ENCODE measurements around the gene AMBN. TPM values are rescaled to one million over a fixed set of nuclear protein-coding genes. Genes with fewer than 3 reads are reported as not detected.

The AMBN gene
- total RNA-seq (not detected), polyA plus RNA-seq (not detected)
- long read RNA-seq, donor 1: 0 reads
- long read RNA-seq, donor 2: 0 reads
- long read RNA-seq, donor 3: 0 reads
- long read RNA-seq, donor 4: 0 reads
- long read RNA-seq, donor 5: 0 reads
- long read RNA-seq, donor 6: 0 reads
- long read RNA-seq, donor 7: 0 reads
- long read RNA-seq, donor 8: 0 reads
- long read RNA-seq, donor 9: 0 reads
- long read RNA-seq, donor 10: 0 reads

- no peak for TF ChIP-seq POLR2A (IDR thresholded peaks at IDR 0.05)
- no peak for TF ChIP-seq CTCF (IDR thresholded peaks at IDR 0.05)
- Histone ChIP-seq H3K36me3 (replicated peaks in 1 of 2) (no peaks in the 10 kb centered on the region), H3K27me3 (peaks cover 7% of the 10 kb centered on the region), H3K4me1 (replicated peaks in 1 of 2) (no peaks in the 10 kb centered on the region), H3K27ac (no peak within 1 kb of the TSS), H3K9me3 (replicated peaks in 1 of 3) (no peaks in the 10 kb centered on the region), H3K4me3 (no peak within 1 kb of the TSS)
- intact Hi-C loops (cut with DNase I): no loop called here
- 56 to 71% (median 66%) methylated on average over 5 of the region's 5 CpGs for WGBS, 4 donors
- no peak for DNase-seq
Observed at GRCh38 chr4:70591955-70592582, at the start of gene AMBN. Gene AMBN, plus strand, starts transcription at chr4:70592256. Its CDS starts 103 bp downstream, at chr4:70592359.

- no peaks in the 10 kb centered on the region for H3K4me1 ChIP-seq (replicated peaks in 1 of 2)
- no peaks in the 10 kb centered on the region for H3K36me3 ChIP-seq (replicated peaks in 1 of 2)
- no peaks in the 10 kb centered on the region for H3K27me3 ChIP-seq
- TF ChIP-seq POLR2A (IDR thresholded peaks at IDR 0.05) (no peak), CTCF (IDR thresholded peaks at IDR 0.05) (peak in 4 of 6 experiments; percentile 15 to 32 (median 22))
- no peak overlapping the region for H3K27ac ChIP-seq
- intact Hi-C loops (cut with DNase I): no loop called here
- H3K9me3 ChIP-seq (replicated peaks in 1 of 3): no peaks in the 10 kb centered on the region
- H3K4me3 ChIP-seq: no peak overlapping the region
- DNase-seq: no peak
Observed at GRCh38 chr4:70544279-70544868, 47.7 kb upstream of the AMBN start.

GRCh38 chr4:70556856-70557255 lies 35.2 kb upstream of the AMBN start:
- DNase-seq: no peak
- WGBS, 4 donors: 0 to 74% (median 53%) methylated on average over 1 of the region's 1 CpG
- no peaks in the 10 kb centered on the region for H3K4me1 ChIP-seq (replicated peaks in 1 of 2)
- TF ChIP-seq CTCF (IDR thresholded peaks at IDR 0.05) (no peak), POLR2A (IDR thresholded peaks at IDR 0.05) (no peak)
- intact Hi-C loops (cut with DNase I): no loop called here
- no peaks in the 10 kb centered on the region for H3K9me3 ChIP-seq (replicated peaks in 1 of 3)
- no peaks in the 10 kb centered on the region for H3K27me3 ChIP-seq
- no peak overlapping the region for H3K4me3 ChIP-seq
- H3K36me3 ChIP-seq (replicated peaks in 1 of 2): no peaks in the 10 kb centered on the region
- no peak overlapping the region for H3K27ac ChIP-seq

GRCh38 chr4:70559211-70559830 lies 32.7 kb upstream of the AMBN start:
- H3K36me3 ChIP-seq (replicated peaks in 1 of 2): no peaks in the 10 kb centered on the region
- peak; percentile 22 to 64 (median 49) for DNase-seq
- no peaks in the 10 kb centered on the region for H3K9me3 ChIP-seq (replicated peaks in 1 of 3)
- H3K27me3 ChIP-seq: no peaks in the 10 kb centered on the region
- no peaks in the 10 kb centered on the region for H3K4me1 ChIP-seq (replicated peaks in 1 of 2)
- TF ChIP-seq CTCF (IDR thresholded peaks at IDR 0.05) (peak; percentile 59 to 68 (median 64)), POLR2A (IDR thresholded peaks at IDR 0.05) (no peak)
- intact Hi-C loops (cut with DNase I): no loop called here
- 28 to 35% (median 32%) methylated on average over 2 of the region's 2 CpGs for WGBS, 4 donors
- no peak overlapping the region for H3K27ac ChIP-seq
- H3K4me3 ChIP-seq: no peak overlapping the region

All from adrenal gland (tissue), 19 donors.